Mucosa of descending colon (tissue), 3 donors: Measurements from ENCODE around the gene XIST. TPM values are rescaled to one million over a fixed set of nuclear protein-coding genes. Genes with fewer than 3 reads are reported as not detected.

Experiments used
- ATAC-seq: fragments of 200-7000 bp; cut with Tn5 transposase; one replicate; pipeline ENCODE4 v1.9.1; 2020; ENCODE audit warnings: mild to moderate bottlenecking, moderate library complexity
- DNase-seq, 3 donors: peaks; one replicate each; pipeline ENCODE4 v3.0.0-alpha.2; 2020
- H3K36me3 ChIP-seq: fragments of 200-600 bp; one replicate; pipeline ENCODE4 v1.8.0; 2021; ENCODE audit warnings: low read depth, mild to moderate bottlenecking
- H3K4me1 ChIP-seq: fragments of 200-600 bp; one replicate; pipeline ENCODE4 v1.8.0; 2021; ENCODE audit warnings: low read depth, mild to moderate bottlenecking
- H3K4me3 ChIP-seq: fragments of 200-600 bp; one replicate; pipeline ENCODE4 v1.8.0; 2021; ENCODE audit warnings: mild to moderate bottlenecking
- H3K9me3 ChIP-seq: fragments of 200-600 bp; one replicate; pipeline ENCODE4 v1.8.0; 2021; ENCODE audit warnings: mild to moderate bottlenecking
- intact Hi-C, 2 donors: fragments of 100-400 bp; cut with DNase I in 1 of 2; cut with micrococcal nuclease in 1 of 2; formaldehyde crosslinking; loops; one replicate each; pipeline versions ENCODE4 v1.11.0 to v1.11.1; 2022; cut with DNase I, micrococcal nuclease
- total RNA-seq, 3 donors: library from RNA; stranded (reverse); fragmentation: NEBNext Ultra II Directional in 2 of 3; extraction: Animal tissue kit (Norgen Biotek cat#: 25700) in 2 of 3; gene quantifications; one replicate each; pipeline versions ENCODE4 v1.2.1 to v1.2.4, GENCODE V29; 2021 to 2023
- TF ChIP-seq, protein P1 (sequence below): fragments of 200-600 bp; IDR thresholded peaks from one replicate; pipeline ENCODE4 v1.8.0; 2022; ENCODE audit warnings: antibody characterized with exemption, mild to moderate bottlenecking
- donor health status: DM: no; HTN: no; CAD: no; lungs with moderate emphysema.
- donor health status: DM: no; HTN: no; CAD: no.
- donor health status: DM: no; HTN: yes; CAD: no.

XIST gene
- total RNA-seq, 3 donors from 2014 or later, result 1.1 to 231 (median 3.3) TPM

DNA sequence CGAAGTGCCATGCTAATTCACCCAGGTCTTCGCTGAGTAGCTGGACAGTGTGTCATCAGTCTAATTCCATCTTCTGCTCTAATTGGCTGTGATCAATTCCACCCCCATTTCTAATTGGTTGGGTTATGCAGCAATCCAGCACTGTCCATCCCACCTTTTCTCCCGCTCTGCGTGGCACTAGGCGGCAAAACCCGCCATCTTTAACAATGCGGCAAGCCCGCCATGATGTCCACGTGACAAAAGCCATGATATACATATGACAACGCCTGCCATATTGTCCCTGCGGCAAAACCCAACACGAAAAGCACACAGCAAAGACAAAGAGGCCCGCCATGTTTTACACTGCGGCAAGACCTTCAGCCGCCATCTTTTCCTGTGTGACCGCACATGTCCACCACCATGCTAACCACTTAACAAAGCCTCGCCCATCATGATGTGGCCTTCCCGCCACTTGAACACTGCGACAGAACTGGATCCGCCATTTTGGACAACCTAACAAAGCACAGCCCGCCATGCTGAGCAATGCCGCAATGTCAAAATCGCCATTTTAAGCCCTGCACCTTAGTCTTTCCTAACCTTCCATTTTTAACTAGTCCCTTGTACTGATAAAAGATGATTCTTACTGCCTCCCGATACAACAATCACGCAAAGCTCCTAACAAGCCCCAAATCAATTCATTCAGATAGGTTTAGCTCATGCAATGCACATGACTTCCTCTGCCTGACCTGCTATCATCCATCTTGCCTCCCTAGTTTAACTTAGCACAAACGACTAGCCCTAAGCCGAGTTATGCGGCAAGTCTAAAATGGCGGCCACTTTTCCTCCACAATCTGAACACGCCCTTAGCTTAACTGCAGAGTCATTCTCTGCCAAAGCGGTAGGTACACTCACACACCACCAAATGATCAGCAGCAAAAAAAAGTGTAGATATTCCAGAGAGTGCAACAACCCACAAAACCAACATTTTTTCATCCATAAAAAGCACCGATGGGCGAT, 1.2 kb downstream of the XIST start:
- DNase-seq, result peak in 1 of 3 donors; percentile 89
- Histone ChIP-seq H3K4me3 (no peak overlapping the region), H3K4me1 (no peaks in the 10 kb centered on the region), H3K9me3 (no peaks in the 10 kb centered on the region), H3K36me3 (no peaks in the 10 kb centered on the region)
- intact Hi-C loops, result loop anchor here (10.0 kb wide), 2 partner anchors 173 to 493 kb away; no protein-coding TSS in a partner anchor
- peak; percentile 87 for ATAC-seq
- TF ChIP-seq, protein P1, sequence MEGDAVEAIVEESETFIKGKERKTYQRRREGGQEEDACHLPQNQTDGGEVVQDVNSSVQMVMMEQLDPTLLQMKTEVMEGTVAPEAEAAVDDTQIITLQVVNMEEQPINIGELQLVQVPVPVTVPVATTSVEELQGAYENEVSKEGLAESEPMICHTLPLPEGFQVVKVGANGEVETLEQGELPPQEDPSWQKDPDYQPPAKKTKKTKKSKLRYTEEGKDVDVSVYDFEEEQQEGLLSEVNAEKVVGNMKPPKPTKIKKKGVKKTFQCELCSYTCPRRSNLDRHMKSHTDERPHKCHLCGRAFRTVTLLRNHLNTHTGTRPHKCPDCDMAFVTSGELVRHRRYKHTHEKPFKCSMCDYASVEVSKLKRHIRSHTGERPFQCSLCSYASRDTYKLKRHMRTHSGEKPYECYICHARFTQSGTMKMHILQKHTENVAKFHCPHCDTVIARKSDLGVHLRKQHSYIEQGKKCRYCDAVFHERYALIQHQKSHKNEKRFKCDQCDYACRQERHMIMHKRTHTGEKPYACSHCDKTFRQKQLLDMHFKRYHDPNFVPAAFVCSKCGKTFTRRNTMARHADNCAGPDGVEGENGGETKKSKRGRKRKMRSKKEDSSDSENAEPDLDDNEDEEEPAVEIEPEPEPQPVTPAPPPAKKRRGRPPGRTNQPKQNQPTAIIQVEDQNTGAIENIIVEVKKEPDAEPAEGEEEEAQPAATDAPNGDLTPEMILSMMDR, result no peak

- Histone ChIP-seq H3K4me3 (no peak overlapping the region), H3K4me1 (no peaks in the 10 kb centered on the region), H3K9me3 (no peaks in the 10 kb centered on the region), H3K36me3 (no peaks in the 10 kb centered on the region)
- DNase-seq (peak in 2 of 3 donors; percentile 31 to 59), ATAC-seq (peak; percentile 17)
- TF ChIP-seq, protein P1, result no peak
- intact Hi-C loops, result loop anchor here (10.0 kb wide), 2 partner anchors 174 to 494 kb away; no protein-coding TSS in a partner anchor
Measured at GRCh38 chrX:73850124-73851013, 2.1 kb downstream of the XIST start.

DNA sequence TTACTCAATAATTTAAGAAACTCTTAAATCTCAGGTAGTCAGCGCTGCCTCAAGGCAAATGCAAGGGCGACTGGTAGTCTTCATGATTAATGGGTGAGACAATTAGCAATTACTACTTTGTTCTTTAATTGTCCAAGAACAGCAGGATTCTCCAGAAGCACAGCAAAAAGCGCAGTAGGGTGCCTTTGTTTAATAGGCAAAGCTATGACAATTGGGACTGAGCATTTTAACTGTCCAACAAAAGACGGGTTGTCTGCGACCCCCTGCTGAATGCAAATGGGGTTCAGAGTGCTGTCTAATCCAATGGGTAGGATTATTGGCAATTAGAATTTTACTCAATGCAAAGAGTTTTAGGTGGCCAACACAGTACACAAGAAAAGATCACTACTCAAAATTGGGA, 3.4 kb downstream of the XIST start:
- Histone ChIP-seq H3K4me1 (no peaks in the 10 kb centered on the region), H3K4me3 (no peak overlapping the region), H3K9me3 (no peaks in the 10 kb centered on the region), H3K36me3 (no peaks in the 10 kb centered on the region)
- DNase-seq, result no peak
- TF ChIP-seq, protein P1, result no peak
- ATAC-seq, result no peak
- intact Hi-C loops, result no loop called here

DNA sequence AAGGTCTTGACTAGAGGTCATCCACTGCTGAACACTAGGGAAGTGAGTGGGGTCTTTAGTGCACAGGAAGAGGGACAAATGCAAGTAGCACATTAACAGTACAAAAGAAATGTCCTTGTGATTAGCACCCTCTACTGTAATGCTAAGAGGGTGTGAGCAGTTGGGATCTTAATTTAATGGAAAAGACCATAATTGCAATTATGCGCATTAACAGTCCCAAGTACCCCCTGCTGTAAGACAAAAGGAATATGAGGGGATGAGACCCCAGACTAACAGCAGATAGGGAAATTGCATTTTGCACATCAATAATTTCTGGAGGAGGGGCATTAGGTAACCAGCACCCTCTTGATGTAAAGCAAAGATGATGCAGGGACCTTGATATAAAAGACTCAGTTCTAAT, 4.5 kb downstream of the XIST start:
- Histone ChIP-seq H3K36me3 (no peaks in the 10 kb centered on the region), H3K4me1 (no peaks in the 10 kb centered on the region), H3K9me3 (no peaks in the 10 kb centered on the region), H3K4me3 (no peak overlapping the region)
- intact Hi-C loops, result no loop called here
- no peak for DNase-seq
- ATAC-seq, result no peak
- TF ChIP-seq, protein P1, result no peak

DNA sequence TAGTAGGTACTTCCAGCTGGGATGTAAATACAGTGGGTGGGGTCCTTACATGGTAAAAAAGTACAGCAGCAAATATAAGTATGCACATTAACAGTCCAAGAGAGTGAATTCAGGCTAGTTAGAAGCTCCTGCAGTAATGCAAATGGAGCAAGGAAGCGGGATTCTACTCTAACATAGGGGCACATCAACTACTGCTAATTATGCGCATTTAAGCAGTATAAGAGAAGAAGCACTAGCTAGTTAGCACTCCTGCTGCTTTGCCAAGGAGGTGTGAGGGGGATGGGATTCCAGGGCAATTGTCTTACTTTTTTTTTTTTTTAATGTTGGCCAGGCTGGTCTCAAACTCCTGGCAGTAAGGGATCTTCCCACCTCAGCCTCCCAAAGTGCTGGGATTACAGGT, 5.4 kb downstream of the XIST start:
- intact Hi-C loops, result no loop called here
- ATAC-seq, result no peak
- Histone ChIP-seq H3K4me1 (no peaks in the 10 kb centered on the region), H3K36me3 (no peaks in the 10 kb centered on the region), H3K9me3 (no peaks in the 10 kb centered on the region), H3K4me3 (no peak overlapping the region)
- TF ChIP-seq, protein P1, result no peak
- DNase-seq, result no peak
